GM12878 (cell line): ENCODE data around the gene TMEM175.
"Not testable (repeated sequence)": the region's sequence is repeated elsewhere in the genome, so short reads cannot be mapped to it uniquely, and the experiment has no call there.

Experiments used
- MXI1 ChIP-seq: fragments of 150-350 bp; IDR thresholded peaks from 2 replicates; pipeline ENCODE4 v1.6.1; 2011; ENCODE audit warnings: low read depth, mild to moderate bottlenecking, inconsistent platforms, low read length, improper control_type of control experiment
- TF ChIP-seq, protein P1 (sequence below), 3 experiments: IDR thresholded peaks in 2 of 3; conservative IDR thresholded peaks in 1 of 3; 2 replicates each; pipeline ENCODE4 v1.5.1; 2011; ENCODE audit warnings: low read depth in 3 of 3, low read length in 3 of 3, mild to moderate bottlenecking in 3 of 3, control low read depth in 2 of 3, moderate library complexity in 2 of 3, inconsistent platforms in 1 of 3, mixed read lengths in 1 of 3; ENCODE audit not compliant: control insufficient read depth in 2 of 3, insufficient read depth in 1 of 3; ENCODE audit errors: extremely low read depth in 1 of 3

DNA sequence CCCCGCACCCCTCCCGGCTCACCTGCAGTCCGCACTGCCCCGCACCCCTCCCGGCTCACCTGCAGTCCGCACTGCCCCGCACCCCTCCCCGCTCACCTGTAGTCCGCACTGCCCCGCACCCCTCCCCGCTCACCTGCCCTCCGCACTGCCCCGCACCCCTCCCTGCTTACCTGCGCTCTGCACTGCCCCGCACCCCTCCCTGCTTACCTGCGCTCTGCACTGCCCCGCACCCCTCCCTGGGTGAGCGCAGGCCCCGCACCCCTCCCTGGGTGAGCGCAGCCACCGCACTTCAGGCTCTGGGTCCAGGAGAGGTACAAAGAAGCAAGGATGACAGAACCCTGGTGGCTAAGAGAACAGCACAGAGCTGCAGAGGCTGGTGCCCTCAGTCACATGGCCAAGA lies 4.7 kb upstream of the TMEM175 start:
- TF ChIP-seq, protein P1, sequence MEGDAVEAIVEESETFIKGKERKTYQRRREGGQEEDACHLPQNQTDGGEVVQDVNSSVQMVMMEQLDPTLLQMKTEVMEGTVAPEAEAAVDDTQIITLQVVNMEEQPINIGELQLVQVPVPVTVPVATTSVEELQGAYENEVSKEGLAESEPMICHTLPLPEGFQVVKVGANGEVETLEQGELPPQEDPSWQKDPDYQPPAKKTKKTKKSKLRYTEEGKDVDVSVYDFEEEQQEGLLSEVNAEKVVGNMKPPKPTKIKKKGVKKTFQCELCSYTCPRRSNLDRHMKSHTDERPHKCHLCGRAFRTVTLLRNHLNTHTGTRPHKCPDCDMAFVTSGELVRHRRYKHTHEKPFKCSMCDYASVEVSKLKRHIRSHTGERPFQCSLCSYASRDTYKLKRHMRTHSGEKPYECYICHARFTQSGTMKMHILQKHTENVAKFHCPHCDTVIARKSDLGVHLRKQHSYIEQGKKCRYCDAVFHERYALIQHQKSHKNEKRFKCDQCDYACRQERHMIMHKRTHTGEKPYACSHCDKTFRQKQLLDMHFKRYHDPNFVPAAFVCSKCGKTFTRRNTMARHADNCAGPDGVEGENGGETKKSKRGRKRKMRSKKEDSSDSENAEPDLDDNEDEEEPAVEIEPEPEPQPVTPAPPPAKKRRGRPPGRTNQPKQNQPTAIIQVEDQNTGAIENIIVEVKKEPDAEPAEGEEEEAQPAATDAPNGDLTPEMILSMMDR (IDR thresholded peaks at IDR 0.05 in 2 of 3, conservative IDR thresholded peaks at IDR 0.05 in 1 of 3; ENCODE audit: control insufficient read depth in 2 of 3, extremely low read depth in 1 of 3, insufficient read depth in 1 of 3, low read depth in 3 of 3, low read length in 3 of 3): not testable (repeated sequence)
- not testable (repeated sequence) for TF ChIP-seq MXI1
